T-helper 2 cell (primary cell): Measurements from ENCODE around the gene CST6.

Source experiments
- DNase-seq, 5 experiments: peaks; one replicate each; pipeline versions ENCODE4 v3.0.0 to v3.0.0-alpha.2; 2012 to 2022
- total RNA-seq, 2 donors: gene quantifications; one replicate each; lab custom pipeline; 2026; lab: John Stamatoyannopoulos, UW

Gene CST6
- 0 reads per million in 2 donors for total RNA-seq

GRCh38 chr11:66011785-66012303, at the start of gene CST6:
CST6 (plus strand) TSS chr11:66012008; CDS start chr11:66012045, 37 bp downstream.
- DNase-seq: no peak

GRCh38 chr11:65962141-65962564, 49.7 kb upstream of the CST6 start:
- no peak for DNase-seq

GRCh38 chr11:65964906-65965305, 46.9 kb upstream of the CST6 start:
- DNase-seq: no peak

GRCh38 chr11:65965986-65966762, 45.6 kb upstream of the CST6 start:
- no peak for DNase-seq

GRCh38 chr11:65967329-65967934, 44.4 kb upstream of the CST6 start:
- no peak for DNase-seq

GRCh38 chr11:65968600-65969482, 43.0 kb upstream of the CST6 start:
- DNase-seq: no peak

- no peak for DNase-seq
Observed at GRCh38 chr11:65972116-65972515, 39.7 kb upstream of the CST6 start.

GRCh38 chr11:65973439-65974110, 38.2 kb upstream of the CST6 start:
- DNase-seq: no peak

- no peak for DNase-seq
Observed at GRCh38 chr11:65975771-65976170, 36.0 kb upstream of the CST6 start.

- no peak for DNase-seq
Observed at GRCh38 chr11:65976216-65977176, 35.3 kb upstream of the CST6 start.

GRCh38 chr11:65977621-65978390, 34.0 kb upstream of the CST6 start:
- DNase-seq: no peak

GRCh38 chr11:65978391-65979238, 33.2 kb upstream of the CST6 start:
- no peak for DNase-seq

GRCh38 chr11:65979261-65979759, 32.5 kb upstream of the CST6 start:
- DNase-seq: no peak

GRCh38 chr11:65981101-65981740, 30.6 kb upstream of the CST6 start:
- DNase-seq: no peak

GRCh38 chr11:65981972-65982823, 29.6 kb upstream of the CST6 start:
- no peak for DNase-seq

GRCh38 chr11:65982824-65983588, 28.8 kb upstream of the CST6 start:
- DNase-seq: no peak

GRCh38 chr11:65983589-65983987, 28.2 kb upstream of the CST6 start:
- DNase-seq: no peak
